Endothelial cell of umbilical vein (primary cell): Measurements from ENCODE around the gene KAZALD1. TPM values are rescaled to one million over a fixed set of nuclear protein-coding genes. Genes with fewer than 3 reads are reported as not detected.

ENCODE experiments used
- BruUV-seq: library from RNA; stranded (reverse); fragments of 400-500 nt; replicated peaks from 2 replicates; lab custom pipeline; 2021; lab: Mats Ljungman, UMichigan
- CTCF ChIA-PET: fragments of 300-600, 350-600 bp; sonication (Branson Sonifier 250); formaldehyde crosslinking; loops from one replicate; lab custom pipeline; 2021; ENCODE audit warnings: antibody characterized with exemption, inconsistent platforms; lab: Charles Lee
- POLR2A ChIA-PET: fragments of 300-600, 350-600 bp; sonication (Branson Sonifier 250); formaldehyde crosslinking; loops from one replicate; lab custom pipeline; 2021; ENCODE audit warnings: antibody characterized with exemption, inconsistent platforms; lab: Charles Lee
- DNase-seq: peaks from one replicate; pipeline ENCODE4 v3.0.0-alpha.2; 2011; ENCODE audit warnings: low read depth, low spot score
- FAIRE-seq: peaks from 2 replicates; lab custom pipeline; 2011; peaks lifted over from hg19 to GRCh38; lab: Jason Lieb, UNC
- H2AFZ ChIP-seq: 2 replicates; pipeline ENCODE4 v1.6.0; 2012; ENCODE audit warnings: low read depth, low read length, control low read depth, inconsistent platforms
- H3K27ac ChIP-seq: 2 replicates; pipeline ENCODE4 v1.5.1; 2011; ENCODE audit warnings: low read depth, mild to moderate bottlenecking, control low read depth, low read length, moderate library complexity; ENCODE audit not compliant: insufficient read depth
- H3K27me3 ChIP-seq, 2 experiments: 2 replicates each; pipeline versions ENCODE4 v1.6.0 to v1.6.1; 2011; ENCODE audit warnings: low read length in 2 of 2, mixed read lengths in 1 of 2; ENCODE audit not compliant: control insufficient read depth in 2 of 2, insufficient read depth in 2 of 2
- H3K36me3 ChIP-seq, 2 experiments: 2 replicates in 1 of 2; 3 replicates in 1 of 2; pipeline ENCODE4 v1.5.1; 2011; ENCODE audit warnings: low read length in 2 of 2, mild to moderate bottlenecking in 1 of 2, moderate library complexity in 1 of 2; ENCODE audit not compliant: control insufficient read depth in 2 of 2, insufficient read depth in 2 of 2; ENCODE audit errors: extremely low read depth in 1 of 2
- H3K4me1 ChIP-seq: 3 replicates; pipeline ENCODE4 v1.5.1; 2011; ENCODE audit warnings: mild to moderate bottlenecking, low read length; ENCODE audit not compliant: control insufficient read depth, insufficient read depth; ENCODE audit errors: extremely low read depth
- H3K4me2 ChIP-seq: 2 replicates; pipeline ENCODE4 v1.6.1; 2011; ENCODE audit warnings: low read length, control low read depth, mixed read lengths; ENCODE audit not compliant: insufficient read depth
- H3K4me3 ChIP-seq, 3 experiments: fragments of 200-600 bp in 1 of 3; sonication (generic), shearing (Covaris generic) in 1 of 3; replicated peaks in 1 of 3; 2 replicates each; pipeline ENCODE4 v1.5.1; 2011 to 2016; ENCODE audit warnings: control low read depth in 3 of 3, low read length in 3 of 3, mild to moderate bottlenecking in 2 of 3, inconsistent platforms in 1 of 3, low read depth in 1 of 3, moderate library complexity in 1 of 3; ENCODE audit not compliant: insufficient read depth in 1 of 3
- H3K79me2 ChIP-seq: 2 replicates; pipeline ENCODE4 v1.6.0; 2012; ENCODE audit warnings: low read length, inconsistent platforms; ENCODE audit not compliant: control insufficient read depth, insufficient read depth
- H3K9ac ChIP-seq: replicated peaks from 2 replicates; pipeline ENCODE3; 2011; ENCODE audit warnings: low read length, control low read depth; ENCODE audit not compliant: insufficient read depth; ENCODE audit errors: extremely low read depth
- H3K9me1 ChIP-seq: replicated peaks from 3 replicates; pipeline ENCODE4 v1.6.0; 2011; ENCODE audit warnings: mild to moderate bottlenecking, low read length; ENCODE audit not compliant: control insufficient read depth, insufficient read depth; ENCODE audit errors: extremely low read depth
- H3K9me3 ChIP-seq: replicated peaks from 2 replicates; pipeline ENCODE4 v1.5.1; 2012; ENCODE audit warnings: low read length, inconsistent platforms; ENCODE audit not compliant: control insufficient read depth, insufficient read depth
- H4K20me1 ChIP-seq: replicated peaks from 2 replicates; pipeline ENCODE3; 2011; ENCODE audit warnings: mild to moderate bottlenecking, low read length; ENCODE audit not compliant: control insufficient read depth, insufficient read depth; ENCODE audit errors: extremely low read depth
- EZH2 ChIP-seq: IDR thresholded peaks from 2 replicates; pipeline ENCODE4 v1.6.1; 2012; ENCODE audit warnings: borderline replicate concordance, low read depth, mild to moderate bottlenecking, moderate library complexity, low read length, inconsistent platforms; ENCODE audit not compliant: severe bottlenecking
- FOS ChIP-seq: IDR thresholded peaks from 2 replicates; pipeline ENCODE4 v1.6.1; 2011; ENCODE audit warnings: mild to moderate bottlenecking, low read length, moderate library complexity, borderline replicate concordance; ENCODE audit not compliant: insufficient read depth
- GATA2 ChIP-seq: IDR thresholded peaks from 2 replicates; pipeline ENCODE4 v1.7.0; 2011; ENCODE audit warnings: low read depth, mild to moderate bottlenecking, moderate library complexity, mixed read lengths, low read length; ENCODE audit not compliant: insufficient read length, insufficient read depth
- JUN ChIP-seq: IDR thresholded peaks from 2 replicates; pipeline ENCODE4 v1.6.1; 2011; ENCODE audit warnings: borderline replicate concordance, low read depth; ENCODE audit not compliant: insufficient read length, insufficient read depth
- MYC ChIP-seq: IDR thresholded peaks from one replicate; pipeline ENCODE4 v1.6.1; 2011; ENCODE audit warnings: mild to moderate bottlenecking, low read depth, low read length
- POLR2A ChIP-seq: IDR thresholded peaks from 2 replicates; pipeline ENCODE4 v1.6.1; 2012; ENCODE audit warnings: low read depth, mild to moderate bottlenecking, control low read depth, low read length
- POLR2AphosphoS5 ChIP-seq: IDR thresholded peaks from 2 replicates; pipeline ENCODE4 v1.6.1; 2012; ENCODE audit warnings: low read depth, mild to moderate bottlenecking, control low read depth, low read length, moderate library complexity; ENCODE audit not compliant: insufficient read depth
- dilution Hi-C: fragments of 300-500 bp; cut with MboI; formaldehyde crosslinking; loops from one replicate; pipeline ENCODE4 v1.15.0; 2019; ENCODE audit warnings: low sequenced_read_pairs; ENCODE audit not compliant: extremely low pct_ligation_motif_present
- intact Hi-C: fragments of 100-400 bp; cut with micrococcal nuclease; formaldehyde crosslinking; loops from one replicate; pipeline ENCODE4 v1.10.0; 2022
- polyA plus RNA-seq, 4 experiments: library from polyadenylated mRNA; depleted of rRNA in 3 of 4; stranded (reverse) in 3 of 4; unstranded in 1 of 4; fragments of >200 nt; gene quantifications; 2 replicates each; pipeline versions ENCODE4 v1.2.1 to v1.2.3, GENCODE V29; 2011 to 2012; ENCODE audit warnings: missing spikeins in 1 of 4
- total RNA-seq: library from RNA; stranded (reverse); gene quantifications from 2 replicates; pipeline ENCODE4 v1.2.3, GENCODE V29; 2021
- TF ChIP-seq, protein P1 (sequence below): IDR thresholded peaks from 2 replicates; pipeline ENCODE4 v1.6.1; 2011; ENCODE audit not compliant: insufficient read depth, insufficient read length
- TF ChIP-seq, protein P2 (sequence below), 2 donors: IDR thresholded peaks; 1 replicate in 1 of 2; 2 replicates in 1 of 2; pipeline ENCODE4 v1.5.1; 2011; ENCODE audit warnings: low read length in 2 of 2, mild to moderate bottlenecking in 2 of 2, moderate library complexity in 2 of 2, control low read depth in 1 of 2, inconsistent platforms in 1 of 2, low read depth in 1 of 2; ENCODE audit not compliant: insufficient read depth in 1 of 2; ENCODE audit errors: extremely low read depth in 1 of 2

KAZALD1 gene
- total and polyA plus RNA-seq, 2 donors (not counting 3 experiments of a cell fraction or from before 2014, with no cell fraction given) = 3.0 to 3.3 TPM

DNA sequence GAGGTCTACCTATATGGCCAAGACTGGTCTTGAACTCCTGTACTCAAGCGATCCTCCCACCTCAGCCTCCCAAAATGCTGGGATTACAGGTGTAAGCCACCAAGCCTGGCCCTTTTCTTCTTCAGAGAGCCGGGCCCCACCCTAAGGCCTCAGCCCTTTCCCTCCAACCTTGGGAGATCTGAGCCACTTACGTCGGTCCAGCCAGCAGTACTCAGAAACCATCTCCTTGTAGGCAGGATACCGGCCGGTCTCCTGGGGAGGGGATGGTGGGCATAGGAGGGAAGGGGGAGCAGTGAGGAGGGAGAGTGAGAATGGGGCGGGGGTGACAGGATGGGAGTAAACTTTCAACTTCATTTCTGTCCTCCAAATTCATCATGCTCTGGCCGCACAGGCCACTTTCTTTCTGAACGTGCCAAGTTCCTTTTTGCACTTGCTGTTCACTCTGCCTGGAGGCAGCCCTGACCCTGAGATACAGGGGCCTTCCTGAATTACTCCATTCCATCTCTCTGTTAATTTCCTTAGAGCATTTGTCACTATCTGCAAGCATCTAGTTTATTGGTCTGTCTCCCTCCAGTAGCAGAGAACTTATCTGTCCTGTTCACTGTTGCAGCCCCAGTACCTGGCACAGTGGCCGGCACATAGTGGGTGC is 41.2 kb upstream of the KAZALD1 start:
- no peak for FAIRE-seq
- H4K20me1 ChIP-seq = no peaks in the 10 kb centered on the region
- no peaks in the 10 kb centered on the region for H3K36me3 ChIP-seq
- H3K79me2 ChIP-seq = no peaks in the 10 kb centered on the region
- no peak for DNase-seq
- H3K27me3 ChIP-seq = no peaks in the 10 kb centered on the region
- TF ChIP-seq POLR2A (no peak), GATA2 (no peak), POLR2AphosphoS5 (no peak), MYC (no peak), FOS (no peak), JUN (no peak), EZH2 (no peak)
- TF ChIP-seq, protein P1, sequence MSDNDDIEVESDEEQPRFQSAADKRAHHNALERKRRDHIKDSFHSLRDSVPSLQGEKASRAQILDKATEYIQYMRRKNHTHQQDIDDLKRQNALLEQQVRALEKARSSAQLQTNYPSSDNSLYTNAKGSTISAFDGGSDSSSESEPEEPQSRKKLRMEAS = no peak
- TF ChIP-seq, protein P2, sequence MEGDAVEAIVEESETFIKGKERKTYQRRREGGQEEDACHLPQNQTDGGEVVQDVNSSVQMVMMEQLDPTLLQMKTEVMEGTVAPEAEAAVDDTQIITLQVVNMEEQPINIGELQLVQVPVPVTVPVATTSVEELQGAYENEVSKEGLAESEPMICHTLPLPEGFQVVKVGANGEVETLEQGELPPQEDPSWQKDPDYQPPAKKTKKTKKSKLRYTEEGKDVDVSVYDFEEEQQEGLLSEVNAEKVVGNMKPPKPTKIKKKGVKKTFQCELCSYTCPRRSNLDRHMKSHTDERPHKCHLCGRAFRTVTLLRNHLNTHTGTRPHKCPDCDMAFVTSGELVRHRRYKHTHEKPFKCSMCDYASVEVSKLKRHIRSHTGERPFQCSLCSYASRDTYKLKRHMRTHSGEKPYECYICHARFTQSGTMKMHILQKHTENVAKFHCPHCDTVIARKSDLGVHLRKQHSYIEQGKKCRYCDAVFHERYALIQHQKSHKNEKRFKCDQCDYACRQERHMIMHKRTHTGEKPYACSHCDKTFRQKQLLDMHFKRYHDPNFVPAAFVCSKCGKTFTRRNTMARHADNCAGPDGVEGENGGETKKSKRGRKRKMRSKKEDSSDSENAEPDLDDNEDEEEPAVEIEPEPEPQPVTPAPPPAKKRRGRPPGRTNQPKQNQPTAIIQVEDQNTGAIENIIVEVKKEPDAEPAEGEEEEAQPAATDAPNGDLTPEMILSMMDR (IDR thresholded peaks at IDR 0.05; ENCODE audit: extremely low read depth in 1 of 2, insufficient read depth in 1 of 2, low read depth in 1 of 2, low read length in 2 of 2) = no peak
- H3K9me1 ChIP-seq = no peaks in the 10 kb centered on the region
- H3K4me1 ChIP-seq = no peaks in the 10 kb centered on the region
- no peak overlapping the region for H3K9ac ChIP-seq
- dilution Hi-C loops = no loop called here
- intact Hi-C loops = no loop called here
- CTCF ChIA-PET = interaction anchor here (1.0 to 7.3 kb wide), 5 partner anchors 10 to 121 kb away, joined by 4 to 254 read pairs (median 19); partner anchors contain the start of genes LZTS2, PDZD7 and SFXN3
- H3K9me3 ChIP-seq = no peaks in the 10 kb centered on the region
- BruUV-seq = no TSS peak
- no peak overlapping the region for H3K27ac ChIP-seq
- no peak overlapping the region for H3K4me2 ChIP-seq
- H2AFZ ChIP-seq = no peak overlapping the region
- POLR2A ChIA-PET = no interaction called here
- no peak overlapping the region for H3K4me3 ChIP-seq
